Cardiac muscle cell (in vitro differentiated cells and primary cell): ENCODE results near the gene XRCC4. TPM values are rescaled to one million over a fixed set of nuclear protein-coding genes. Genes with fewer than 3 reads are reported as not detected.

ENCODE experiments used
- DNase-seq, 2 donors: peaks; one replicate each; pipeline versions ENCODE4 v3.0.0 to v3.0.0-alpha.2; 2010 to 2017; ENCODE audit warnings: low read depth in 1 of 2, low spot score in 1 of 2
- H3K27ac ChIP-seq: fragments of 200-600 bp; sonication (generic); 2 replicates; pipeline ENCODE4 v1.5.1; 2016
- H3K27me3 ChIP-seq: fragments of 200-600 bp; sonication (generic); 2 replicates; pipeline ENCODE4 v1.6.0; 2016; ENCODE audit warnings: control low read depth
- H3K36me3 ChIP-seq: fragments of 200-600 bp; sonication (generic); 2 replicates; pipeline ENCODE4 v1.5.1; 2016; ENCODE audit warnings: control low read depth
- H3K4me1 ChIP-seq: fragments of 200-600 bp; sonication (generic); 2 replicates; pipeline ENCODE4 v1.8.1; 2017; ENCODE audit warnings: low read depth, mild to moderate bottlenecking, mixed run types
- H3K4me3 ChIP-seq: fragments of 200-600 bp; sonication (generic); 2 replicates; pipeline ENCODE4 v1.5.1; 2016; ENCODE audit warnings: mild to moderate bottlenecking
- H3K9me3 ChIP-seq: fragments of 200-600 bp; sonication (generic); 2 replicates; pipeline ENCODE4 v1.5.1; 2017; ENCODE audit warnings: low read depth, mild to moderate bottlenecking, control low read depth
- polyA plus RNA-seq: library from polyadenylated mRNA; unstranded; fragments of >200 nt; fragmentation: Nextera tagmentation; extraction: Ambion mirVana; gene quantifications from 2 replicates; pipeline ENCODE4 v1.2.1, GENCODE V29; 2016
- total RNA-seq: library from RNA; depleted of rRNA; stranded (reverse); fragments of >200 nt; gene quantifications from 2 replicates; pipeline ENCODE4 v1.2.3, GENCODE V29; 2016
- TF ChIP-seq, protein P1 (sequence below): IDR thresholded peaks from 2 replicates; pipeline ENCODE4 v1.5.1; 2012; ENCODE audit warnings: low read depth, mild to moderate bottlenecking, low read length

The XRCC4 gene
- total and polyA plus RNA-seq, 2 experiments from 2014 or later: 9.7 to 19.2 TPM

DNA sequence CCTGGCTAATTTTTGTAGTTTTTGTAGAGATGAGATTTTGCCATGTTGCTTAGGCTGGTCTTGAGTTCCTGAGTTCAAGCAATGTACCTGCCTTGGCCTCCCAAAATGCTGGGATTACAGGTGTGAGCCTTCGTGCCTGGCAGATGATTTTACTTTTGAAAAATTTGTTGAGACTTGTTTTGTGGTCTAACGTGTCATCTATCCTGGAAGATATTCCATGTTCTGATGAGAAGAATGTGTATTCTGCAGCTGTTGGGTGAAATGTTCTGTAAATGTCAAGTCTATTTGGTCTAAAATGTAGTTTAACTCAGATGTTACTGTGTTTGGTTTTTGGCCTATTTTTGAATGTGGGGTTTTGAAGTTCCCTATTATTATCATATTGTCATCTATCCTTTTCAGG lies 145.6 kb downstream of the XRCC4 start:
- no peak overlapping the region for H3K27ac ChIP-seq
- no peaks in the 10 kb centered on the region for H3K27me3 ChIP-seq
- no peak for DNase-seq
- H3K36me3 ChIP-seq: no peaks in the 10 kb centered on the region
- no peak overlapping the region for H3K4me3 ChIP-seq
- peaks cover 5% of the 10 kb centered on the region for H3K4me1 ChIP-seq
- TF ChIP-seq, protein P1, sequence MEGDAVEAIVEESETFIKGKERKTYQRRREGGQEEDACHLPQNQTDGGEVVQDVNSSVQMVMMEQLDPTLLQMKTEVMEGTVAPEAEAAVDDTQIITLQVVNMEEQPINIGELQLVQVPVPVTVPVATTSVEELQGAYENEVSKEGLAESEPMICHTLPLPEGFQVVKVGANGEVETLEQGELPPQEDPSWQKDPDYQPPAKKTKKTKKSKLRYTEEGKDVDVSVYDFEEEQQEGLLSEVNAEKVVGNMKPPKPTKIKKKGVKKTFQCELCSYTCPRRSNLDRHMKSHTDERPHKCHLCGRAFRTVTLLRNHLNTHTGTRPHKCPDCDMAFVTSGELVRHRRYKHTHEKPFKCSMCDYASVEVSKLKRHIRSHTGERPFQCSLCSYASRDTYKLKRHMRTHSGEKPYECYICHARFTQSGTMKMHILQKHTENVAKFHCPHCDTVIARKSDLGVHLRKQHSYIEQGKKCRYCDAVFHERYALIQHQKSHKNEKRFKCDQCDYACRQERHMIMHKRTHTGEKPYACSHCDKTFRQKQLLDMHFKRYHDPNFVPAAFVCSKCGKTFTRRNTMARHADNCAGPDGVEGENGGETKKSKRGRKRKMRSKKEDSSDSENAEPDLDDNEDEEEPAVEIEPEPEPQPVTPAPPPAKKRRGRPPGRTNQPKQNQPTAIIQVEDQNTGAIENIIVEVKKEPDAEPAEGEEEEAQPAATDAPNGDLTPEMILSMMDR: no peak
- H3K9me3 ChIP-seq: no peaks in the 10 kb centered on the region

GRCh38 chr5:83227611-83228010 lies 150.3 kb downstream of the XRCC4 start:
- TF ChIP-seq, protein P1: no peak
- no peak for DNase-seq
- Histone ChIP-seq H3K4me1 (no peaks in the 10 kb centered on the region), H3K27me3 (no peaks in the 10 kb centered on the region), H3K36me3 (no peaks in the 10 kb centered on the region), H3K9me3 (no peaks in the 10 kb centered on the region), H3K27ac (no peak overlapping the region), H3K4me3 (no peak overlapping the region)

DNA sequence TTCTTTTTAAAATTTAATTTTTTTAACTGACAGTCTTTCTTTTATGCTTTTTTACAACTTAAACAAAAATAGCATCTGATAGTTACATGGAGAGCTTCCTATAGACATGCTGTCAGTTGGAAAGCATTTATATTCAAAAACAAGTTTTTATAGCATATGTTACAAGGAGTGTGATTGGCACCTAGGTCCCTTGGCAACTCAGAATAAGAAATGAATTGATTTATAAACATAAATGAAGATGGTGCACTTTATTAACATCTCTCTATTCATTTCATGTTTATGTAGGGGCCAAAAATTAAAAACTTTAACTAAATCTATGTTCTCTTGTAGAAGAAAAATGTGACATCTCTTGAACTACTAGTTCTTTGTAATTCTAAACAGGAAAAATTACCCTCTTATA lies 153.2 kb downstream of the XRCC4 start:
- no peaks in the 10 kb centered on the region for H3K4me1 ChIP-seq
- no peak for DNase-seq
- no peaks in the 10 kb centered on the region for H3K27me3 ChIP-seq
- no peak overlapping the region for H3K27ac ChIP-seq
- TF ChIP-seq, protein P1: no peak
- no peaks in the 10 kb centered on the region for H3K9me3 ChIP-seq
- no peaks in the 10 kb centered on the region for H3K36me3 ChIP-seq
- no peak overlapping the region for H3K4me3 ChIP-seq

DNA sequence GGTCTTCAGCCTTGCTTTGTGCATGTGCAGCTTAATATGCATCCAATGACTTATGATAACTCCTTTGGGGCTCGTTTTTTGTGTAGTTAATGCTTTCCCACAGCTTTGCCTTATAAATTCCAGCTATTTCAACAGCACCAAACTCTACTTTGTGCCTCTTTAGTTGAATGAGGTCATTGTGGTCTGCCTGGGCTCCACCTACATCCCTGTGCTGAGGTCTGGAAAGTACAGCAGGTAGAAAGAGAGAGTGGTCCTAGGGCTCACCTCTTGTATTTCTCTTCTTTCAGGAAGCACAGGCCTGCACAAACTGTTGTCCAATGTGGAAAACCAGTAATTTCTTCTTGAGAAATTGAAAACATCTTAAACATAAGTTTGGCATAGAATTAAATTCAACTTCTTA lies 167.2 kb downstream of the XRCC4 start:
- no peaks in the 10 kb centered on the region for H3K9me3 ChIP-seq
- TF ChIP-seq, protein P1: no peak
- H3K27ac ChIP-seq: no peak overlapping the region
- H3K4me3 ChIP-seq: no peak overlapping the region
- no peaks in the 10 kb centered on the region for H3K36me3 ChIP-seq
- H3K27me3 ChIP-seq: no peaks in the 10 kb centered on the region
- no peaks in the 10 kb centered on the region for H3K4me1 ChIP-seq
- no peak for DNase-seq

DNA sequence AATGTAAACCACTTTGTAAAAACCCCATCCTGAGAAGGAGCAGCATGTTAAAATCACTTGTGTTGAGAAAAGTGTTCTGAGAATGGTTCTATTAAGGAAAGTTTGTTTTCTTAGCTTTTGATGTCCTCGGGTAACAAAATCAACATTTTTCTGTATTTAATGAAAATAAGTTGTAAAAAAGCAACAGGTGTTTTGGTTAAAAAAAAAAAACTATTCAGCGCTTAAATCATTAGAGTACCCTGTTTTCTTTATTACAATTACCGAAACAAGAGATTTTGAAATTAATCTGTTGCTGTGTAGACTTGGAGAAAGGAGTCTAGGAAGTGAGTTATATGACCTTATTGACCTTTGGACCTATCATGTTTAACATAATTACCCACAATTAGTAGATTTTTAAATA lies 167.7 kb downstream of the XRCC4 start:
- Histone ChIP-seq H3K36me3 (no peaks in the 10 kb centered on the region), H3K4me3 (no peak overlapping the region), H3K27me3 (no peaks in the 10 kb centered on the region), H3K4me1 (no peaks in the 10 kb centered on the region), H3K9me3 (no peaks in the 10 kb centered on the region), H3K27ac (no peak overlapping the region)
- TF ChIP-seq, protein P1: no peak
- DNase-seq: no peak

- Histone ChIP-seq H3K4me1 (no peaks in the 10 kb centered on the region), H3K27ac (no peak overlapping the region), H3K4me3 (no peak overlapping the region), H3K27me3 (no peaks in the 10 kb centered on the region), H3K36me3 (no peaks in the 10 kb centered on the region), H3K9me3 (no peaks in the 10 kb centered on the region)
- TF ChIP-seq, protein P1: no peak
- no peak for DNase-seq
Observed at GRCh38 chr5:83246071-83246470, 168.7 kb downstream of the XRCC4 start.
